Pancreas (tissue), 10 donors: Measurements from ENCODE around the gene TTF2. TPM values are rescaled to one million over a fixed set of nuclear protein-coding genes. Genes with fewer than 3 reads are reported as not detected.

Experiments used
- ATAC-seq, 4 donors: fragments of 200-7000 bp; cut with Tn5 transposase; one replicate each; pipeline versions ENCODE4 v1.8.0 to v1.9.1; 2020; ENCODE audit warnings: mild to moderate bottlenecking in 4 of 4, moderate library complexity in 4 of 4
- DNase-seq, 6 donors: peaks; one replicate each; pipeline ENCODE4 v3.0.0-alpha.2; 2020
- FAIRE-seq: peaks from 2 replicates; lab custom pipeline; 2012; peaks lifted over from hg19 to GRCh38; lab: Jason Lieb, UNC
- H3K27ac ChIP-seq, 4 donors: fragments of 200-600 bp; sonication (generic); 1 replicate in 3 of 4; 2 replicates in 1 of 4; pipeline versions ENCODE4 v1.5.0 to v1.8.0; 2020
- H3K27me3 ChIP-seq, 4 donors: fragments of 200-600 bp; one replicate each; pipeline ENCODE4 v1.8.0; 2021
- H3K36me3 ChIP-seq, 3 donors: fragments of 200-600 bp; sonication (generic) in 1 of 3; one replicate each; pipeline versions ENCODE4 v1.5.0 to v1.8.0; 2020 to 2021
- H3K4me1 ChIP-seq, 3 donors: fragments of 200-600 bp; one replicate each; pipeline ENCODE4 v1.8.0; 2021
- H3K4me3 ChIP-seq, 4 donors: fragments of 200-600 bp; sonication (generic) in 2 of 4; one replicate each; pipeline versions ENCODE4 v1.5.0 to v1.8.0; 2020 to 2021
- H3K9me3 ChIP-seq, 4 donors: fragments of 200-600 bp; one replicate each; pipeline ENCODE4 v1.8.0; 2021
- WGBS, 2 donors: extraction: QIAGEN DNeasy Blood & Tissue Kit; methylation state at CpG; one replicate each; pipeline ENCODE4 v1.1.7; 2013; 5-methylcytosine and 5-hydroxymethylcytosine counted together
- intact Hi-C, 3 donors: fragments of 100-400 bp; cut with DNase I; formaldehyde crosslinking; loops; one replicate each; pipeline versions ENCODE4 v1.11.1 to v1.14.2; 2022
- polyA plus RNA-seq, 2 donors: library from polyadenylated mRNA; stranded (reverse); fragments of 200-250 nt; gene quantifications; one replicate each; pipeline ENCODE4 v1.2.3, GENCODE V29; 2013
- total RNA-seq, 6 donors: library from RNA; stranded (reverse); fragmentation: NEBNext Ultra II Directional in 4 of 6; extraction: Animal tissue kit (Norgen Biotek cat#: 25700) in 4 of 6; gene quantifications; one replicate each; pipeline versions ENCODE4 v1.2.1 to v1.2.4, GENCODE V29; 2021 to 2023
- TF ChIP-seq, protein P1 (sequence below), 4 donors: fragments of 200-600 bp; sonication (generic) in 3 of 4; IDR thresholded peaks; one replicate each; pipeline versions ENCODE4 v1.5.0 to v1.8.0; 2021; ENCODE audit warnings: antibody characterized with exemption in 4 of 4
- donor health status: healthy with polysubstance abuse.
- donor health status: DM: no; HTN: no; CAD: no; lungs with moderate emphysema.
- donor health status: DM: no; HTN: no; CAD: no.
- donor health status: control.
- donor health status: control.
- donor health status: Bipolar disorder and iron deficiency.
- donor health status: DM: yes; HTN: yes; CAD: no.
- donor health status: DM: no; HTN: no; CAD: no.
- donor health status: DM: no; HTN: no; CAD: no.
- donor health status: DM: yes; HTN: yes; CAD: no.

The TTF2 gene
- total and polyA plus RNA-seq, 8 donors, result 2.0 to 16.5 (median 5.0) TPM

DNA sequence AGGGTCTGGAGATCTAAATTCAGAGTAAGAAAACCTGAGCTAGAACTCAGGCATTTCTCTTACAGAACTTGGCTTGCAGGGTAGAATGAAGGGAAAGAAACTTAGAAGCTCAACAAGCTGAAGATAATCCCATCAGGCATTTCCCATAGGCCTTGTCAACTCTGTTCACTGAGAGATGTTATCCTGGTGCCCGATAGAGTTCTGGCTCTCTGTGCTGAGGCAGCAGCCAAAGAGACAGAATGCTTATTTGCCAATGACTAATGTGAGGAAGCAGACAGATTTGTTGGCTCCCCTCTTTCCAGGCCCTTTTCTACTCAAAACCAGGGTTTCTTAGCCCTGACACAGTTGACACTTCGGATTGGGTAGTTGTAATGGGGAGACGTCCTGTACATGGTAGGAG lies 83.7 kb downstream of the TTF2 start:
- no peak overlapping the region for H3K27ac ChIP-seq
- H3K9me3 ChIP-seq, result no peaks in the 10 kb centered on the region
- TF ChIP-seq, protein P1, sequence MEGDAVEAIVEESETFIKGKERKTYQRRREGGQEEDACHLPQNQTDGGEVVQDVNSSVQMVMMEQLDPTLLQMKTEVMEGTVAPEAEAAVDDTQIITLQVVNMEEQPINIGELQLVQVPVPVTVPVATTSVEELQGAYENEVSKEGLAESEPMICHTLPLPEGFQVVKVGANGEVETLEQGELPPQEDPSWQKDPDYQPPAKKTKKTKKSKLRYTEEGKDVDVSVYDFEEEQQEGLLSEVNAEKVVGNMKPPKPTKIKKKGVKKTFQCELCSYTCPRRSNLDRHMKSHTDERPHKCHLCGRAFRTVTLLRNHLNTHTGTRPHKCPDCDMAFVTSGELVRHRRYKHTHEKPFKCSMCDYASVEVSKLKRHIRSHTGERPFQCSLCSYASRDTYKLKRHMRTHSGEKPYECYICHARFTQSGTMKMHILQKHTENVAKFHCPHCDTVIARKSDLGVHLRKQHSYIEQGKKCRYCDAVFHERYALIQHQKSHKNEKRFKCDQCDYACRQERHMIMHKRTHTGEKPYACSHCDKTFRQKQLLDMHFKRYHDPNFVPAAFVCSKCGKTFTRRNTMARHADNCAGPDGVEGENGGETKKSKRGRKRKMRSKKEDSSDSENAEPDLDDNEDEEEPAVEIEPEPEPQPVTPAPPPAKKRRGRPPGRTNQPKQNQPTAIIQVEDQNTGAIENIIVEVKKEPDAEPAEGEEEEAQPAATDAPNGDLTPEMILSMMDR (IDR thresholded peaks at IDR 0.05), result no peak
- FAIRE-seq, result no peak
- no peaks in the 10 kb centered on the region for H3K27me3 ChIP-seq
- H3K36me3 ChIP-seq, result no peaks in the 10 kb centered on the region
- intact Hi-C loops, result no loop called here
- DNase-seq, result no peak
- 85 to 97% methylated on average over 3 of the region's 3 CpGs for WGBS, 2 donors
- no peak for ATAC-seq
- H3K4me3 ChIP-seq, result no peak overlapping the region
- H3K4me1 ChIP-seq, result no peaks in the 10 kb centered on the region

DNA sequence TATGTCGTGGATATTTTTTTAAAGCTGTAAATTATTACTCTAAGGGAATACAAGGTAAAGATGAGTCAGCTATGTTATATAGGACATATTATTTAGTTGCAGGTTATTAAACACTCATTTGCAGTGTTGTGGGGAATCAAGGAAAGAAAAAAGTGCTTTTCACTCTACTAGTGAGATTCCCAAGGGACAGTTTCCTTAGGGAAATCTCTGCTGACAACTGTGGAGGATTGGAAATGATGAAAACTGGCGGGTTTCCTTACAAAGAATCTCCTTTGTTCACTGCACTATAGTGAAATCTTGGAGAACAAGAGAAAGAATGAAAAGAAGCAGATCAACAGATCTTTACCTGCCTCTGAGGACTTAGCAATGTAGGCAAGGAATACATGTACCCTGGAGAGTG lies 85.9 kb downstream of the TTF2 start:
- Histone ChIP-seq H3K4me3 (no peak overlapping the region), H3K9me3 (no peaks in the 10 kb centered on the region), H3K4me1 (no peaks in the 10 kb centered on the region), H3K27ac (peak overlapping the region in 3 of 4 donors; percentile 6 to 65 (median 59)), H3K27me3 (no peaks in the 10 kb centered on the region), H3K36me3 (no peaks in the 10 kb centered on the region)
- no peak for FAIRE-seq
- no peak for ATAC-seq
- no peak for DNase-seq
- TF ChIP-seq, protein P1 (IDR thresholded peaks at IDR 0.05), result no peak
- WGBS, 2 donors, result 88 to 98% methylated on average over 2 of the region's 2 CpGs
- intact Hi-C loops, result no loop called here

DNA sequence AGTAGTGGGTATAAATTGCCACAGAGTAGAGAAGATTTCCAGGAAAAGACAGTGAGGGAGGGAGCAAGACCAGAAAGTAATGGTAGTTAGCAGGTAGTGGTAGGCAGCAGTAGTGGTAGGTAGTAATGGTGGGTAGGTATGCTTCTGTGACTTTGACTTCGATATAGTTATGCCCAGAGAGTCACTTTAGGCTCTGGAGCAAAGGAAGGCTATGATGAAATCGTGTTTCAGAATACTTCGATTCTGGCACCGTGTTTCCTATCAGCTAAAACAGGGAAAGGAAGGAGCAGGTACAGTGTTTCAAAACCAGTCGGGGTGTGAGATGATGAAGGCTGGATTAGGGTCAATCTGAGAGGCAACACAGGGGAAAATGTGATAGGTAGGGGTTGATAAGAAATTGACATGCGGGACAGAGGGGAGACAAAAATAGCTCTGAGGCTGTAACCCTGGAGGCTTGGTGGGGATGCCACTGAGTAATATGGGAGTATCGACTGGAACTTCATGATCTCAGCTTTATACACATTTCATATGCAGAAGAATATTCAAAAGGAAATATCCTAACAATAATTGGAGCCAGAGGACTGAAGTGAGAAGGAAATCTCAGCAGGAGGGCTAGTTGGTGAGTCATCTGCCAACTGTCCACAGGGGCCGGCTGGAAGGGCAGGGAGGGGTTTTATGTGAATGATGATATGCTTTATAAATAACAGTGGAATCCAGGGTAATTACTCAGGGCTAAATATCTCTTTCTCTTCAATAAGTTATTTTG lies 86.6 kb downstream of the TTF2 start:
- no peak for FAIRE-seq
- DNase-seq, result peak in 1 of 6 donors; percentile 10
- WGBS, 2 donors, result 71 to 75% methylated on average over 8 of the region's 8 CpGs
- TF ChIP-seq, protein P1 (IDR thresholded peaks at IDR 0.05), result no peak
- no peaks in the 10 kb centered on the region for H3K36me3 ChIP-seq
- peak in 3 of 4 donors; percentile 53 to 86 (median 85) for ATAC-seq
- no peaks in the 10 kb centered on the region for H3K4me1 ChIP-seq
- no peak overlapping the region for H3K4me3 ChIP-seq
- H3K27ac ChIP-seq, result peak overlapping the region in 3 of 4 donors; percentile 6 to 65 (median 59)
- intact Hi-C loops, result no loop called here
- H3K27me3 ChIP-seq, result no peaks in the 10 kb centered on the region
- H3K9me3 ChIP-seq, result no peaks in the 10 kb centered on the region

DNA sequence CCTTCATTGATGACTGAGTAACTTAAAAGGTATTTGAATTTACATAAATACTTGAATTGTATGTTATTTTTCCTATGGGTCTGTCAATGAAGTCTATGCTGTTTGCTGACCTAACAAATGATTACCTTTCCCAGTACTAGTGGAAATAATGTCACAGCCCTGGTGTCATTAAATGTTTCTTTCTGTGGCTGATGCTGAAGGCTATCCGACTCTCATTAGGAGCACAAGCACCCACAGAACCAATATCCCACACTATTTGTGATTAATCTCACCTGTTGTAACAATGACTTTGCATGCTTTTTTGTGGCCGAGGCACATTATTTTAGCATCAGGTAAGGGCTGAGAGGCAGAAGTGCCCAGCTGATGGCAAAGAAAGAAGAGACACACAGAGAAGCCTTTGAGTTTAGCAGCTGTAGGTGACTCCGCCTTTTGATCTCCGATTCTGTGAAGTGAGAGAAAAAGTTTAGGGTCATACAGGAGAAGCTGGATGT lies 87.3 kb downstream of the TTF2 start:
- 69 to 71% methylated on average over 4 of the region's 4 CpGs for WGBS, 2 donors
- Histone ChIP-seq H3K27ac (peak overlapping the region in 2 of 4 donors; percentile 59 to 65), H3K27me3 (no peaks in the 10 kb centered on the region), H3K36me3 (no peaks in the 10 kb centered on the region), H3K4me3 (no peak overlapping the region), H3K9me3 (no peaks in the 10 kb centered on the region), H3K4me1 (no peaks in the 10 kb centered on the region)
- ATAC-seq (peak in 2 of 4 donors; percentile 47 to 56), FAIRE-seq (no peak), DNase-seq (no peak)
- TF ChIP-seq, protein P1 (IDR thresholded peaks at IDR 0.05), result no peak
- intact Hi-C loops, result no loop called here
